HG02973 (cell line): ENCODE measurements around the gene SLC22A23.

Source experiments
- ATAC-seq: cut with Tn5 transposase; IDR thresholded peaks from one replicate; pipeline ENCODE4 v1.9.1; 2021; ENCODE audit warnings: moderate library complexity; ENCODE audit not compliant: unreplicated experiment

SLC22A23 gene

GRCh38 chr6:3356056-3356823 lies 100.6 kb downstream of the SLC22A23 start:
- peak; percentile 84 for ATAC-seq

GRCh38 chr6:3355358-3356055 lies 101.3 kb downstream of the SLC22A23 start:
- ATAC-seq: no peak

- no peak for ATAC-seq
Measured at GRCh38 chr6:3355011-3355357, 101.9 kb downstream of the SLC22A23 start.

DNA sequence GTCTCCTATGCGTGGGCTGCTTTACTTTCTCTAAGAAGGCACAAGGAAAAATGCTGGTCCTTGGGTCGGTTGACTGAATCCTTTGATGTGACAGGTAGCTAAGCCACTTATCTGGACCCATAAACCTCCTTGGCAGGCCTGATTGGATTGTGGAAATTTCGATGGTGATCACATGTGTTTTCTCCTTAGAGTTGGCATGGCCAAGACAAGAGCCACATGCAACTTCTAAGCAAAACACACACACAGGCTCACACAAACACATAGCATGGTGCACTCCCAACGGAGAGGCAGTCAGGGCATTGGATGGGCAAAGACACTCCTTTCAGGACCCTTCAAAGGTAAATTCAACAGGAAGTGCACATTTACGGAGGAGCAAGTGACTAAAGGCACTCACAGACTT lies 102.9 kb downstream of the SLC22A23 start:
- ATAC-seq: no peak

DNA sequence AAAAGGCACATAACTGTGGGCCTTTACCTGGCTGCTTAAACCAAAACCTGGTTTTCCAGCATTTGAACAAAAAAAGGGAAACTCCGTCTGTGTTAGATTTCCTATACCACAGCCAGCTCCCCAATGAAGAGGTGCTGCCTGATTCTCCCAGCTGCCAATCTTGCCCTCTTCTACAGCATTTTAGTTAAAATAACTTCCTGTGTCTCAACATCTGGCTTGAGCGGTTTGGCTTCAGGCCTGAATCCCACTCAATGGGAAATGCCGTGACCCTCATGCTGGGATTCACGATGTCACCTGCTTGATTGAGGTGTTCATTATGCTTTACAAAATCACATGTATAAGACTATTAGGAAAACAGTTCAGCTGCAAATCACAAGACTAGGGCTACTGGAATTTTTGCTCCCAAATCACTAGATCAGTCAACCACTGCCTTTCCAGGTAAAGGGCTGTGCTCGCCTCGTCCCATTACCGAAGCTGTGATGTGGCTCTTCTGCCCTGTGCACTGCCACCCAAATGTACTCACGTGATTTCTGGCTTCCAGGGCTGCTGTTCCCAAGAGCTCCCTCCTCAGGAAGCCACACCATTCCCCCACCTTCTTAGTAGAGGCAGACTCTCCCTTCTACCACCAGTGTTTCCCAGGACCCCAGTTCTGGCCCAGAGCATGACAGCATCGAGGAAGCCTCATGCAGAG lies 103.5 kb downstream of the SLC22A23 start:
- ATAC-seq: no peak

DNA sequence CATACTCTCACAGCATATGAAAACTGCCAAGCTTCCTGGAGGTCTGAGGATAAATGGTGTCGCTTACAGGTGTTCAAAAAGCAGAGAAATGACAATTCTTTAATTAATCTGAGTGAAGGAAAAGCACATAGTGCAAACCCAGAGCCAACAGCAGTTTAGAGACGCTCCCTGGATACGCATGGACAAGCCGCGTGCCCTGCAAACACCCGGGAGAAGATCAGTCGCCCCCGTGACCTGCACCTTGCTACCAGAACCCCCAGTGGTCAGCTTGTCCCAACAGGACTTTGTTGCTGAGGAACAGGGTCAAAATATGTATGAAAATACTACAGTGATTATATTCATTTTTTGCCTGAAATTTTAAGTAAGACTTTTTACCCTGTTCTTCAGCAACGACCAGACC lies 104.2 kb downstream of the SLC22A23 start:
- no peak for ATAC-seq

- no peak for ATAC-seq
Measured at GRCh38 chr6:3351829-3352524, 104.9 kb downstream of the SLC22A23 start.

GRCh38 chr6:3351105-3351676 lies 105.7 kb downstream of the SLC22A23 start:
- no peak for ATAC-seq

DNA sequence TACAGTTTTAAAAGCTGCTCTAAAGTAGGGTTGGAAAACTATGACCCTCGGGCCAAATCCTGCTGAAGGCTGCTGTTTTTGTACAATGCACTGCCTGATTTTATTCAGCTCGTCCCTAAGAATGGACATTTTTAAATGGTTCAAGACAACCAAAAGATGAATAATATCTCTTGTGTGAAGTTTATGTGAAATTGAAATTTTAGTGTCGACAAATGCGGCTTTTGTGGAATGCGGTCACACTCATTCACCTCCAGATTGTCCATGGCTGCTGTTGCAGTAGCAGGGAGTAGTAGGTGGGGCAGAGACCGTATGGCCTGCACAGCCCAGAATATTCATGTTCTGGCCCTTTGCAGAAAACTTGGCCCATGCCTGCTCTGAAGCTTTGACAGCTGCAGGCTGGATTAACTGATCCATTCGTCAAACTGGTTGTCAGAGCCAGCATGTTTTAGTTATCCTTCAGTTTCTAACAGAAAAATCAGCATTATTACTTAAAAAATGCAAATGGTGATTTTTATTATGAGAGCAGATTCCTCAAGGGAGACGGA lies 106.5 kb downstream of the SLC22A23 start:
- no peak for ATAC-seq

- ATAC-seq: no peak
Measured at GRCh38 chr6:3349388-3350251, 107.2 kb downstream of the SLC22A23 start.

DNA sequence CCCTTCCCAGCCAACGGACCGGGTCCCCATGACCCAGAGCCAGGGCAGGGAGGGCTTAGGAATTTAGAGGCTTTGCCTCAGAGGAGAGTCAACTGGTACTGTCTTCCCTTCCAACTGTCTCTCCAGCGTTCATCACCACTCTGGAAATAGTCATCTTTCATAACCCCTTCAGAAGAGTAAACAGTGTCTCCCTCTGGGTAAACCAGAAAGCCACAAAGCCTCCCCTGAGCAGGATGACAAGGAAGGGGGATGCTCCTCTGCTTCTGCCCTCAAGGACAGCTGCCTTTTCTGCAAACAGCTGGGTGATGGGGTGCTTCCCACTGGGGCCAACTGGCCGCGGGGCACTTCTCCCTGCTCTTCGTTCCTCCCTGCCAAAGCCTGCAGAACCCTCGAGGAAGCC lies 108.0 kb downstream of the SLC22A23 start:
- no peak for ATAC-seq

GRCh38 chr6:3347826-3348225 lies 109.0 kb downstream of the SLC22A23 start:
- ATAC-seq: no peak

GRCh38 chr6:3347247-3347646 lies 109.6 kb downstream of the SLC22A23 start:
- no peak for ATAC-seq

- ATAC-seq: no peak
Measured at GRCh38 chr6:3346476-3346875, 110.4 kb downstream of the SLC22A23 start.

- no peak for ATAC-seq
Measured at GRCh38 chr6:3345836-3346235, 111.0 kb downstream of the SLC22A23 start.

DNA sequence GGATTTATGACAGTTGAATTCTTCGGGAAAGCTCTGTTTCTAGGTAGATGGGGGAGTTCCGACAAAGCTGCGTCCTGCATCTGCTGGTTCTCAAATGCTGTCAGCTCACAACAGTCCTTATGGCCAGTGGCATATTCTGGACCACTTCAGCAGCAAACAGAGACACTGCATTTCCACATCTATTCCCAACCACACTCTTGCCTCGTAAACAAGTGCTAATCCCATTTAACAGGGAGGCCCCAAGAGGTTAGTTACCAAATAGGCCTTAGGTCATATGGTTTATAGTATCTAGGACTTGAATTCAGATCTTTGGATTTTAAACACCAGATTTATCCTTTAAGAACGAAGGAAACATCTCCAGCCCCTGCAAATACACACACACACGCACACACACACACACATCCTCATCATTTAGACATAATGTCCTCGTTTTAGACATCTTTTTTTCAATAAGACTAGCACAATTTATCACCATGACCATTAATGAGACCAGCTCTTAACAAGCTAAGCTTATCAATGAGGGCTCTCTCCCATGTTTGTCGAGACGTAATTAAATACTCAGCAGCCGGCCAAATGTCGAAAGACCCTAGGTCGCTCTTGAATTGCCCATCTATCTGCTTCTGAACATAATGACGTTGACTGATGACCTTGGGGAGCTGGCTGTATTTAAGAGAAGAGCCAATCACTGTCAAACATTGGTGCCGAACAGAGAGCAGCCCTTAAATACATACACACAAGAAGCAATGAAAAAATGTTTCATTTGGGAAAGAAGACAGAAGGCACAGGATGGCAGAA lies 113.6 kb downstream of the SLC22A23 start:
- no peak for ATAC-seq

DNA sequence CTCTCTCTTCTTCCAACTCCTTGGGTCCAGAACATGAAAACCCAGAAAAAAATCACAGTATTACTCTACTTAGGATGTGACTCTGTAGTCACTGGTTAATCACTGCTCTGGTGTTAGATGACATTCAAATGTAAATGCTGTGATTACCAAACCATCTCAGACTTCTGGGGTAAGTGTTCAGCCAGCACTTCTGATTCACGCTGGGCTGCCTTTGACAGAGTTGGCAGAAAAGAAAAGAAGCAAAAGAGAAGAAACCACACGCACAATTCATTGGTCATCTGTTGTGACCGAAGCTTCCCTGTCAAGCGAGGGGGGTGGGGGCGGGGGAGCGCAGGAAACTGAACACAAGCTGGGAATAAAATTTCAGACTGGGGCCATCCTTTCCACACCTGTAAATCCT lies 115.4 kb downstream of the SLC22A23 start:
- no peak for ATAC-seq

DNA sequence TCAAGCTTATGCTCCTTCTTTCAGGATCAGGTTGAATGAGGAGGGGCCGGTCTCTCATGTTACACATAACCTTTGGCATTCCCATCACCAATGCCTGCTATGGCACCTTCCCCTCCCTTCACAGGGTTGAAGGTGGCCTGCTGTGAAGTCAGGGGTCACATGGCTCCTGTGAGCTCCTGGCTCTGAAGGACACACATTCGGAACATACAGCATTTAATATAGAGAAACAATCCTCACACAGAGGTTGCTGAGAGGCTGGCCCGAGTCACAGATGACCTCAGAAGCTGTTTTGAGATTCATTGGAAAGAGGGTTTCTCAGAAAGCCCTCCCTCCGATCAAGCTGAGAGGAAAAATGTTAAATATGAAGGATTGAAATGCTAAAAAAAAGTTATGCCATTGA lies 116.0 kb downstream of the SLC22A23 start:
- ATAC-seq: no peak

DNA sequence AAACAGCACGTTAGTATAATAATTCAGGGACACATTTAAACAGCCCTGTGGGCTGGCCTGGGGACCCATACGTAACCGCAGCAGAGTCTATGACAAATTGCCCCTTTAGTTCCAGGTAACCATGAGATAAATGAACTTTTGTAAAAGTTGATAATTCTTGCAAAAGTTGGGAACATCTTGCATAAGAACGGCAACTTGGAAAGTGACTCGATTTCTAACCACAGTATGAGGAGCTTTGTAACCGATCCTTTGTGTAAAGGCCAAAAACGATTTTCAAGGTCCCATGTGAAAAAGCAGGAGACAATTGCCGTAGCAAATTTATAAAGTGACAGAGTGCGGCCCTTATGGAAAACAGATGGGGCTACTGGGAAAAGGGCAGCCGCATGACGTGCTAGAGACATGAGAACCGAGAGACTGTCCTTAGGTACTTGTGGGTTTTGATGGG lies 116.5 kb downstream of the SLC22A23 start:
- ATAC-seq: no peak
